NB4 (cell line): ENCODE measurements around the gene CFAP92.

ENCODE experiments used
- DNase-seq: peaks from one replicate; pipeline ENCODE4 v3.0.0; 2010; ENCODE audit warnings: low read depth
- H3K4me3 ChIP-seq: one replicate; pipeline ENCODE4 v1.5.1; 2011; ENCODE audit warnings: mild to moderate bottlenecking, low read depth, low read length, moderate library complexity
- CTCF ChIP-seq: IDR thresholded peaks from one replicate; pipeline ENCODE4 v1.5.1; 2012; ENCODE audit warnings: low read depth, low read length
- MYC ChIP-seq: IDR thresholded peaks from 2 replicates; pipeline ENCODE4 v1.6.1; 2011; ENCODE audit warnings: low read depth, low read length
- POLR2A ChIP-seq: IDR thresholded peaks from 2 replicates; pipeline ENCODE4 v1.6.1; 2011; ENCODE audit warnings: mild to moderate bottlenecking; ENCODE audit not compliant: insufficient read length; ENCODE audit errors: extremely low read depth
- TF ChIP-seq, protein P1 (sequence below): IDR thresholded peaks from 2 replicates; pipeline ENCODE4 v1.6.1; 2011; ENCODE audit warnings: low read depth, low read length

CFAP92 gene

GRCh38 chr3:129026728-129027543 lies 33.1 kb upstream of the CFAP92 start:
- peak; percentile 96 for DNase-seq
- peak overlapping the region; percentile 54 for H3K4me3 ChIP-seq
- TF ChIP-seq, protein P1, sequence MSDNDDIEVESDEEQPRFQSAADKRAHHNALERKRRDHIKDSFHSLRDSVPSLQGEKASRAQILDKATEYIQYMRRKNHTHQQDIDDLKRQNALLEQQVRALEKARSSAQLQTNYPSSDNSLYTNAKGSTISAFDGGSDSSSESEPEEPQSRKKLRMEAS, result peak; percentile 86
- peak; percentile 73 for TF ChIP-seq POLR2A
- TF ChIP-seq MYC, result no peak
- TF ChIP-seq CTCF, result peak; percentile 33

DNA sequence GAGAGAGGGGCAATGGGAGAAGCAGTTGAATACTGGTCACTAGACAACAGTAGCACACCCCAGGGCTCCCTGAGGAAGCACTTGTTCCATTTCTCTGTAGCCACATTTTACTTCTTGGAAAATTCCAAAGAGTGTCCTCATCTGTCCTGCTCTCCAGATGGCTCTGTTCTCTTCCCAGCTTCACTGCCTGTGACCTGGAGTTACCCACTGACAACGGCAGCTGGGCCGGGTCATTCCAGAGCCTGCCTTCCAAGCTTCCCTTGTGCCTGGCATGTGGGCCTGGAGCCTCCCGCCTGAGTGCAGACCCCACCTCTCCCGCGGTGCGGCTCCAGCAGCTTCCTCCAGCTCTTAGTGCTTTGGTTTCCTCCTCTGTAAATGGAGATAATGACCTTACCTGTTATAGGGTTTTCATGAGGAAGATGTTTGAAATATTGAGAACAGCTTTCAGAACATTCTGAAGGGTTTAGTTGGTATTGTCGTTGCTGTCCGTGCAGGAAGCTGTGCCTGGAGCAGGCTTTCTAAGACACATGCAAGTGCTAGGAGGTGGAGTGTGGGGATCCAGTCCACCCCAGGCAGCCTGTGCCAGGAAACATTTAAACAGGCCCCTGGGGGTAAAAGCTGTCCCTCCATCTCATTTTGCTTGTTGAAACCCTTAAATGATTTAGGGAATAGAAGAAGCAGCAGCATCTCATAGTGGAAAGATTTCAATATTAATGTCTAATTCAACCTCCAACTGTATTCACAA lies 32.0 kb upstream of the CFAP92 start:
- TF ChIP-seq, protein P1, result no peak
- TF ChIP-seq POLR2A, result no peak
- no peak for DNase-seq
- H3K4me3 ChIP-seq, result no peak overlapping the region

DNA sequence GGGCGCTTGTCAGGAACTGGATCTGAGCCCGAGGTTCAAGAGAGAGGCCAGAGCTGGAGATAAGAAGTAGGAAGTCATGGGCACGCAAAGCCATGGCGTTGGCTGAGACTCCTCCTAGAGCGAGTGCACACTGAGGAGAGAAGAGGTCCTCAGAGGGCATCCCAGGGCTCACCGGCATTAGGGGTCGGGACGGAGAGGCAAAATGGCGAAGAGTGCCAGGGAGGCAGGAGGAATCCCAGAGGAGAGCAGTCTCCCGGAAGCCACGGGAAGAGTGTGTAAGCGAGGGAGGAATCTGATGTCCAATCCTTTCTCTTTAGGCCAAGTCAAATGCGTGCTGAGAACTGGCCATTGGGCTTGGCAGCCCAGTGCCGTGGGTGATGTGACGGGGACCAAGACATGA lies 31.2 kb upstream of the CFAP92 start:
- no peak overlapping the region for H3K4me3 ChIP-seq
- DNase-seq, result no peak
- TF ChIP-seq POLR2A, result no peak
- TF ChIP-seq, protein P1, result no peak
- TF ChIP-seq CTCF, result no peak
- TF ChIP-seq MYC, result no peak

GRCh38 chr3:129023909-129024308 lies 30.0 kb upstream of the CFAP92 start:
- DNase-seq, result peak; percentile 39
- TF ChIP-seq, protein P1, result no peak
- TF ChIP-seq CTCF, result peak; percentile 6

DNA sequence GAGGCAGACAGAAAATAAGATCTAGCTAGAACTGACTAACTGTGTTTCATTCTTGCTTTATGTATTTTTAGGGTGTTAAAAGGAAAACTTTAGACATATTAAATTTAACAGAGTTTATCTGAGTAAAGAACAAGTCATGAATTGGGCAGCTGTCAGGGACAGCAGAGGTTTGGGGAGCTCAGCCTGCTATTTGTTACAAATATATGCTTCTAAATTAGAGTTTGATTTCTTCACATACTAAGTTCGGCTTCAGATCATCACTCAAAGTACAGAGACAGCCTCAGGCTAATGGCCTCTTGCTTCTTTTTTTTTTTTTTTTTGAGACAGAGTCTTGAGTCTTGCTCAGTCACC lies 29.1 kb upstream of the CFAP92 start:
- H3K4me3 ChIP-seq, result no peak overlapping the region
- DNase-seq, result no peak
- TF ChIP-seq MYC (no peak), POLR2A (no peak), CTCF (no peak)
- TF ChIP-seq, protein P1, result no peak

More at GRCh38 chr3:129023909-129024308, 30.0 kb upstream of the CFAP92 start:
- H3K4me3 ChIP-seq, result no peak overlapping the region
